Measurements from ENCODE around the gene ICA1.

GRCh38 chr7:8258734-8259133 lies 3.2 kb downstream of the ICA1 start:
- no peak for TF ChIP-seq CTCF (conservative IDR thresholded peaks at IDR 0.05; ENCODE audit: low read depth in 2 of 2)
- TF ChIP-seq POLR2AphosphoS5 (IDR thresholded peaks at IDR 0.05; ENCODE audit: low read depth) = no peak
- TF ChIP-seq ZNF114 (CRISPR knock-in tag; IDR thresholded peaks at IDR 0.05) = no peak
- TF ChIP-seq EZH2 (IDR thresholded peaks at IDR 0.05; ENCODE audit: low read depth, unreplicated experiment) = no peak
- TF ChIP-seq EZH2phosphoT487 (IDR thresholded peaks at IDR 0.05; ENCODE audit: unreplicated experiment) = no peak
- TF ChIP-seq CREB1 (CRISPR knock-in tag; IDR thresholded peaks at IDR 0.05; ENCODE audit: low read depth) = no peak
- TF ChIP-seq ETS1 (IDR thresholded peaks at IDR 0.05) = no peak
- no peak for TF ChIP-seq STAT1 (IDR thresholded peaks at IDR 0.05; ENCODE audit: unreplicated experiment)
- no peak for TF ChIP-seq JUNB (IDR thresholded peaks at IDR 0.05; ENCODE audit: unreplicated experiment)
